RPMI8226 (cell line): Measurements from ENCODE around the gene CFAP77.
"Not testable (repeated sequence)": the region's sequence is repeated elsewhere in the genome, so short reads cannot be mapped to it uniquely, and the experiment has no call there.

Experiments used
- DNase-seq: peaks from one replicate; pipeline ENCODE4 v3.0.0-alpha.2; 2015

The CFAP77 gene

GRCh38 chr9:132552041-132552440, 142.0 kb downstream of the CFAP77 start:
- no peak for DNase-seq

- DNase-seq = no peak
Observed at GRCh38 chr9:132554755-132555154, 144.7 kb downstream of the CFAP77 start.

- DNase-seq = no peak
Observed at GRCh38 chr9:132555528-132555927, 145.5 kb downstream of the CFAP77 start.

GRCh38 chr9:132556235-132556634, 146.2 kb downstream of the CFAP77 start:
- no peak for DNase-seq

- DNase-seq = no peak
Observed at GRCh38 chr9:132556714-132557113, 146.7 kb downstream of the CFAP77 start.

GRCh38 chr9:132557159-132557558, 147.1 kb downstream of the CFAP77 start:
- DNase-seq = no peak

- DNase-seq = no peak
Observed at GRCh38 chr9:132559711-132560110, 149.7 kb downstream of the CFAP77 start.

GRCh38 chr9:132560616-132561202, 150.7 kb downstream of the CFAP77 start:
- no peak for DNase-seq

GRCh38 chr9:132562306-132562573, 152.2 kb downstream of the CFAP77 start:
- DNase-seq = no peak

- no peak for DNase-seq
Observed at GRCh38 chr9:132564526-132564925, 154.5 kb downstream of the CFAP77 start.

GRCh38 chr9:132568787-132569186, 158.8 kb downstream of the CFAP77 start:
- DNase-seq = not testable (repeated sequence)

GRCh38 chr9:132571806-132572600, 162.0 kb downstream of the CFAP77 start:
- DNase-seq = no peak

- no peak for DNase-seq
Observed at GRCh38 chr9:132572921-132573320, 162.9 kb downstream of the CFAP77 start.

- DNase-seq = peak; percentile 67
Observed at GRCh38 chr9:132575005-132575609, 165.1 kb downstream of the CFAP77 start.

GRCh38 chr9:132575811-132576210, 165.8 kb downstream of the CFAP77 start:
- DNase-seq = no peak

GRCh38 chr9:132577119-132577518, 167.1 kb downstream of the CFAP77 start:
- DNase-seq = no peak

GRCh38 chr9:132578367-132578932, 168.4 kb downstream of the CFAP77 start:
- no peak for DNase-seq

- no peak for DNase-seq
Observed at GRCh38 chr9:132579427-132579798, 169.4 kb downstream of the CFAP77 start.

- DNase-seq = no peak
Observed at GRCh38 chr9:132582276-132582785, 172.3 kb downstream of the CFAP77 start, which contains the start of gene BARHL1. Gene BARHL1, plus strand, starts transcription at chr9:132582606. Its CDS starts 192 bp downstream, at chr9:132582798.

GRCh38 chr9:132582786-132583583, 173.0 kb downstream of the CFAP77 start:
- no peak for DNase-seq

GRCh38 chr9:132583584-132584304, 173.7 kb downstream of the CFAP77 start:
- DNase-seq = no peak
